BJ (cell line): ENCODE results near the gene RBM41. TPM values are rescaled to one million over a fixed set of nuclear protein-coding genes. Genes with fewer than 3 reads are reported as not detected.

Experiments
- CTCF ChIA-PET: fragments of 350-600 bp; formaldehyde crosslinking; extraction: SDS; loops from one replicate; lab custom pipeline; 2021; ENCODE audit warnings: antibody characterized with exemption, inconsistent platforms; lab: Yijun Ruan, JAX
- POLR2A ChIA-PET: fragments of 300-600 bp; sonication (Branson Sonifier 250); formaldehyde crosslinking; extraction: SDS; loops from one replicate; lab custom pipeline; 2021; ENCODE audit warnings: antibody characterized with exemption; lab: Charles Lee
- DNase-seq: peaks from one replicate; pipeline ENCODE4 v3.0.0-alpha.2; 2011; ENCODE audit warnings: low read depth
- H3K27me3 ChIP-seq: 2 replicates; pipeline ENCODE4 v1.6.0; 2011; ENCODE audit warnings: low read length; ENCODE audit not compliant: control insufficient read depth, insufficient read depth
- H3K36me3 ChIP-seq: 2 replicates; pipeline ENCODE4 v1.5.1; 2011; ENCODE audit warnings: low read length; ENCODE audit not compliant: control insufficient read depth, insufficient read depth
- H3K4me3 ChIP-seq: 2 replicates; pipeline ENCODE4 v1.5.1; 2011; ENCODE audit warnings: low read depth, mild to moderate bottlenecking, control low read depth, low read length
- CTCF ChIP-seq: IDR thresholded peaks from 2 replicates; pipeline ENCODE4 v1.5.1; 2011; ENCODE audit warnings: low read depth, mild to moderate bottlenecking, control low read depth, inconsistent platforms, low read length, moderate library complexity; ENCODE audit not compliant: insufficient read depth
- polyA plus RNA-seq: library from polyadenylated mRNA; depleted of rRNA; stranded (reverse); fragments of >200 nt; gene quantifications from 2 replicates; pipeline ENCODE4 v1.2.3, GENCODE V29; 2011; rRNA removed

The RBM41 gene
- polyA plus RNA-seq, 1 experiment: 3.0 TPM

GRCh38 chrX:107025545-107025944 is 93.1 kb downstream of the RBM41 start:
- H3K36me3 ChIP-seq: no peaks in the 10 kb centered on the region
- H3K27me3 ChIP-seq: no peaks in the 10 kb centered on the region
- peak; percentile 52 for TF ChIP-seq CTCF
- no peak for DNase-seq
- ChIA-PET CTCF (interaction anchor here (0.6 to 1.4 kb wide), 9 partner anchors 9 to 754 kb away, joined by 3 to 7 read pairs (median 3); partner anchors contain the start of gene NCBP2L), POLR2A (no interaction called here)
- H3K4me3 ChIP-seq: no peak overlapping the region

- Histone ChIP-seq H3K36me3 (no peaks in the 10 kb centered on the region), H3K27me3 (no peaks in the 10 kb centered on the region), H3K4me3 (no peak overlapping the region)
- CTCF ChIA-PET: no interaction called here
- no peak for DNase-seq
- POLR2A ChIA-PET: no interaction called here
- no peak for TF ChIP-seq CTCF
These were observed 103.7 kb downstream of the RBM41 start for GRCh38 chrX:107014936-107015335.

Other genes with a start within 250 kb of the RBM41 start
- gene RIPPLY1, start 215.5 kb downstream of the RBM41 start, polyA plus RNA-seq: 0.06 TPM in 1 of 2 replicates, not detected in the other
- gene CLDN2, start 198.4 kb downstream of the RBM41 start, polyA plus RNA-seq: not detected in 2 replicates
- 12.3 and 24.2 TPM in 2 replicates for gene MORC4, start 118.6 kb downstream of the RBM41 start, polyA plus RNA-seq
- gene NUP62CL, start 87.6 kb upstream of the RBM41 start, polyA plus RNA-seq: not detected in 2 replicates
- not detected in 2 replicates for gene DNAAF6, start 87.8 kb upstream of the RBM41 start, polyA plus RNA-seq